ENCODE results near the gene NDOR1.
A peak's percentile ranks its signal among the peaks of the same experiment; 100 is the strongest.

Gene NDOR1

DNA sequence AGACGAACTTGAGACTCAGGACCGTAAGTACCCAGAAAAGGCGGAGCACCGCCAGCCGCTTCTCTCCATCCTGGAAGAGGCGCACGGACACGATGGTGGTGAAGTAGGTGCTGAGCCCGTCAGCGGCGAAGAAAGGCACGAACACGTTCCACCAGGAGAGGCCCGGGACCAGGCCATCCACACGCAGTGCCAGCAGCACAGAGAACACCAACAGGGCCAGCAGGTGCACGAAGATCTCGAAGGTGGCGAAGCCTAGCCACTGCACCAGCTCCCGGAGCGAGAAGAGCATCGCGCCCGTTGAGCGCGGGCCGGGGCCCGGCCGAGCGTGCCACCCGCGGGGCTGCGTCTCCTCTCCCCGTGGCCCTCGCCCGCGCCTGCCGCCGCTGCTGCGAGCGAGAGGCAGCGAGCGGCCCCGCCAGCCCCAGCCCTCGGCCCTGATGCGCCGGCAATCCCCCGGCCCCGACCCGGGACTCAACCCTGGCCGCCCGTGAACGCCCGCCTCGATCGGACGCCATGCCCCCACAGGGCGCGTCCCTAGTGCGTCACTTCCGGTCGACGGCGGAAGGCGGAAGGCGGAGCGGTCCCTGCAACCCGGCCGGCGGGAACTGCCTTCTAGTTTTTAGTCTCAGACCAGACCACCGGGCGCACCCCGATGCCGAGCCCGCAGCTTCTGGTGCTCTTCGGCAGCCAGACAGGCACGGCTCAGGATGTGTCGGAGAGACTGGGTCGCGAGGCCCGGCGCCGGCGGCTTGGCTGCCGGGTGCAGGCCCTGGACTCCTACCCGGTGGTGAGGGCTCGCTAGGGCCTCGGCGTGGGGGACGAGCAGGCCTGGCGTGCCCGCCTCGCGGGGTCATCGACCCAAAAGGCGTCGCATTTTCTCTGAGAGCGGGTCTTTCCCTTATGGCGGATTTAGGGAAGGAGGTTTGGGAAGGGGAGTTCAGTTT lies at the start of gene NDOR1, which contains the start of gene TMEM203:
TSS of gene NDOR1 (plus strand) at position 575 of the 944 bp plus-strand sequence. CDS start at position 653, 78 bp downstream.
TSS of gene TMEM203 (minus strand) at position 523 of the 944 bp plus-strand sequence. CDS start at position 289, 234 bp downstream.
- peak; percentile 94 for DNase-seq (ENCODE audit: low spot score)

DNA sequence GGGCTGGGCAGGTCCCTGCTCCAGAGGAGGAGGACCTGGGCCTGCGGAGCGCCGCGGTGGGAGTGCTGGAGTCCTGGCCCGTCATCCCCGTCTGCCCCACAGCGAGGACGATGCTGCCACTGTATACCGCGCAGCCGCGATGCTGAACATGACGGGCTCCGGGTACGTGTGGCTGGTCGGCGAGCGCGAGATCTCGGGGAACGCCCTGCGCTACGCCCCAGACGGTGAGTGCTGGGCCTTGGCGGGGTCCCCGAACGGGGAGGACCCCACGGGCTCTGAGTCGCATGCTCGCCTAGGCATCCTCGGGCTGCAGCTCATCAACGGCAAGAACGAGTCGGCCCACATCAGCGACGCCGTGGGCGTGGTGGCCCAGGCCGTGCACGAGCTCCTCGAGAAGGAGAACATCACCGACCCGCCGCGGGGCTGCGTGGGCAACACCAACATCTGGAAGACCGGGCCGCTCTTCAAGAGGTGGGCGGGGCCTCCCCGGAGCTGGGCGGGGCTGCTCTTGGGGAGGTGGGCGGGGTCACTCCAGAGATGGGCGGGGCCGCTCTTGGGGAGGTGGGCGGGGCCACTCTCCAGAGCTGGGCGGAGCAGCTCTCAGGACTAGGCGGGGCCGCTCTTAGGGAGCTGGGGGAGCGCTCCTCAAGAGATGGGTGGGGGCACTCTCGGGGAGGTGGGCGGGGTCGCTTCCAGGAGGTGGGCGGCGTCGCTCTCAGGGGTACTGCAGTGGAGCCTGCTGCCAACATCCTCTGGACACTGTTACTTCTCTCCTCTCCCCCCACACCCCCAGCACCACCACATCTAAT lies 48.7 kb upstream of the NDOR1 start:
- DNase-seq (ENCODE audit: low spot score): peak; percentile 68

DNA sequence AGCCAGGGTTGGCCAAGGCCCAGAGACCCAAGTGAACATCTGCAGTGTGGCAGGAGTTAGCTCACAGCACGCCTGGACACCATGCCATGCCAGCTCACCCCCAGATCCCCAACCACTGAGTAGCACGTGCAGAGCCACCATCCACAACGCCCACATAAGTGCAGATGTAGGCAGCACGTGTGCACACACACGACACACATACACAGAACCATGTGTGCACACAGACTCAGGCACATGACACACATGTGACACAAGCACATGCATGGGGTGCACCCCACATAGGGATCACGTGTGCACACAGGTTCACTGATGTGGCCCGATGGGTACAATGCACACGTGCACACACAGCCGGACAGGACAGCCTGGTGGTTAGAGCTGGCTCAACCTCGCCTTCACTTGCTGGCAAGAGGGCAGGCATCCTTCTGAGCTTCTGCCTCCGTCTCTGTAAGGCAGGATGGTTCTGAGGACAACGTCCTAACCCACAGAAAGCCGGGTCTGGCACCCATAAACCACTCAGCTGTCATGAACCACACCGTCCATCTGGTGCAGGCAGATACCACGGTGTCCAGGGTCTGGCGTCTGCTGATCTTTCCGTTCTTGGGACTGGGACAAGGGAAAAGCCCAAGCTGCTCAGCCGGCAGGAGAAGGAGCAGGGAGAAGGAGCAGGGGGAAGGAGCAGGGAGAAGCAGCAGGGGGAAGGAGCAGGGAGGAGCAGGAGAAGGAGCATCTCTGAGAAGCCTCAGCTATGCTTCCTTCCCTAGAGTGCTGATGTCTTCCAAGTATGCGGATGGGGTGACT lies 47.7 kb upstream of the NDOR1 start:
- DNase-seq (ENCODE audit: low spot score): no peak

- DNase-seq (ENCODE audit: low spot score): no peak
Measured at GRCh38 chr9:137158625-137159024, 46.9 kb upstream of the NDOR1 start.

GRCh38 chr9:137159105-137160053 lies 46.1 kb upstream of the NDOR1 start:
- DNase-seq (ENCODE audit: low spot score): no peak

DNA sequence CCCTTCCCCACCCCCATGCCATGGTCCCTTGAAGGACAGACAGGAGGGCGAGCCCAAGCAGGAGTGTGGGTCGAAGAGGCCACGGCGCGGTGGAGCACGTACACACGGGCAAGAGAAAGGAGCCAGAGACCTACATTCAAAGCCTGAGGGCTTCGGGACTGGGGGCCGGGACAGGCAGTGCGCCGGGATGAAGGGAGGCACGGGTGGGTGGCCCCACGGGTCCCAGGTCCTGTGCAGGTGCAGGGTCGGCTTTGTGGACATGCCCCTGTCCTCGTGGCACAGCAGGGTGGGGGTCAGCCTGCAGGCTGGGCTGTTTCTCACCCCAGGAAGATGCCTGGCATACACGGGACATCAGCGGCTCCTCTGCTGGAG lies 45.5 kb upstream of the NDOR1 start:
- no peak for DNase-seq (ENCODE audit: low spot score)

GRCh38 chr9:137160716-137161557 lies 44.6 kb upstream of the NDOR1 start:
- no peak for DNase-seq (ENCODE audit: low spot score)

- no peak for DNase-seq (ENCODE audit: low spot score)
Measured at GRCh38 chr9:137161558-137162486, 43.7 kb upstream of the NDOR1 start.

- no peak for DNase-seq (ENCODE audit: low spot score)
Measured at GRCh38 chr9:137162505-137163364, 42.8 kb upstream of the NDOR1 start.

GRCh38 chr9:137163365-137163715 lies 42.2 kb upstream of the NDOR1 start:
- no peak for DNase-seq (ENCODE audit: low spot score)

DNA sequence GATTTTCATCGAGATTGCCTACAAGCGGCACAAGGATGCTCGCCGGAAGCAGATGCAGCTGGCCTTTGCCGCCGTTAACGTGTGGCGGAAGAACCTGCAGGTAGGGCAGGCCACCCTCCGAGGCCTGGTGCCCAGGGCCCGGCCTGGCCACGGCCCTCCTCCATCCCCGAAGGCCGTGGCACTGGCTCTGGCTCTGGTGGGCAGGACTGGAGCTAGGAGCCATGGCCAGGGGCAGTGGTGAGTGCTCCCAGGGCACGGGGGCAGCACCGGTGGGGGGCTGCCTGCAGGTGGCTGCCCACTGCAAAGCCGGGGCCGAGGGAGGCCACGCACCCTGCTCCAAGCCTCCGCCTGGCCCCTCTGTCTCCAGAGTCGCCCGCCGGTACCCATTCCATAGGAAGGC lies 41.7 kb upstream of the NDOR1 start:
- no peak for DNase-seq (ENCODE audit: low spot score)

DNA sequence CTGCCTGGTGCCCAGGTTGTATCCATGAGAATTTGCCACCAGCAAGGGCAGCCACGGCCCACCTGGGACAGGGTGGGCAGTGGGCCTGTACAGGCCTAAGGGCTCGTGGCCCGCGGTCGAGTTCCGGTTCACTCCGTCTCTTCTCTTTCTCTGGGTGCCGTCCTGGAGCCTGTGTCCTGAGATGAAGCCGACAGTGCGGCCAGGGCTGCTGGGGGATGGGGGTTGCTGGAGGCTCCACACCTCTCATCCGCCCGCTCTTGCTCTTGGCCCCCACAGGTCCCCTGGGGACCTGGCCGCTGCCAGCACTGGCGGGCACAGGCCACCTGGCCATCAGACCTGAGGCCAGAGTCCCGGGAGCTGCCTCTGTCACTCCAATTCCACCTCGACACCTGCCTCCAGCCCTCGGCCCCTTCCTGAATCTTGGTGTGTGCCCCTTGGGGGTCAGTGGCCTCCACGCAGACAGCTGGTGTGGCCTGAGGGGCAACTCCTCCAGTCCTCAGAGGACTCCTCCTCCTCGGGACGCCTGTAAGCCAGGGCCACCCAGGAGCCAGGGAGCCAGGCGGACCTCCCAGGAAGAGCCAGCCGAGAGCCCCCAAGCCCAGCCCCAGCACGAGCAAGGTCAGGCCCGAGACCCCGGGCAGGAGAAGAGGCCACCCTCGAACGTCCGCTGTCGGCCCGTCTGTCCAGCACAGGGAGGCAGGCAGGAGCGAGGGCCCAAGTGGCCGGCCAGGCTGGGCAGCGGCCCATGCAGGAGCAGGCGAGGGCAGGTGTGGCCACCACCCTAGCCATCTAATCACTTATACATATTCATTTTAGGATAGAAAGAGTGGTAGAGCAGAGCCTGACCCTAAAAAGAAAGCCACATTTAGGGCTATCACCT lies 40.9 kb upstream of the NDOR1 start:
- DNase-seq (ENCODE audit: low spot score): no peak

DNA sequence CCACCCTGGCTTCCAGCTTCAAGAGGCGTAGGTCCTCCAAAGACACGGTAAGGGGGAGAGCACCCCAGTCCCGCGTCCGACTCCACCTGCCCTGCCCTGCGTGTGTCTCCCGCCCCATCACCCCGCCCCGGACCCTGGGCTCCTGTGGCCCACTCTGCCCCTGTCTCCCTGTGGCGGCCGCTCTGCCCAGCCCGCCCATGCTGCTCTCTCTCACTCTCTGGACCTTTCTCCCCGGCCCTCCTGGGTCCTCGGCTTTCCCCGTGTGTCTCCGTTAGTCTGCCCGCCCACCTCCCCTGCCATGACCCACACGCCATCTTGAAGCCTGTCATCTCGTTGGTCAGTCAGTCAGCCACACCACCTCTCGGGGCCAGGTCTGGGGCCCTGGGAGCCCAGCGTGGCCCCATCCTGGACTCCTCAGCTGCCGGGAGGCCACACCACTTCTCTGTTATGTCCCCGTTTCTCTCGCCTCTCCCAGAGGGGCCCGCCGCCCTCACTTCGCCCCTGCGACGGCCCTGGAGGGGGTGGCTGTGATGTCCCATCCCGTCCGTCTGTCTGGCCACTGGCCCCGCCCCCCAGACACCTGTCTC lies 40.2 kb upstream of the NDOR1 start:
- DNase-seq (ENCODE audit: low spot score): no peak

DNA sequence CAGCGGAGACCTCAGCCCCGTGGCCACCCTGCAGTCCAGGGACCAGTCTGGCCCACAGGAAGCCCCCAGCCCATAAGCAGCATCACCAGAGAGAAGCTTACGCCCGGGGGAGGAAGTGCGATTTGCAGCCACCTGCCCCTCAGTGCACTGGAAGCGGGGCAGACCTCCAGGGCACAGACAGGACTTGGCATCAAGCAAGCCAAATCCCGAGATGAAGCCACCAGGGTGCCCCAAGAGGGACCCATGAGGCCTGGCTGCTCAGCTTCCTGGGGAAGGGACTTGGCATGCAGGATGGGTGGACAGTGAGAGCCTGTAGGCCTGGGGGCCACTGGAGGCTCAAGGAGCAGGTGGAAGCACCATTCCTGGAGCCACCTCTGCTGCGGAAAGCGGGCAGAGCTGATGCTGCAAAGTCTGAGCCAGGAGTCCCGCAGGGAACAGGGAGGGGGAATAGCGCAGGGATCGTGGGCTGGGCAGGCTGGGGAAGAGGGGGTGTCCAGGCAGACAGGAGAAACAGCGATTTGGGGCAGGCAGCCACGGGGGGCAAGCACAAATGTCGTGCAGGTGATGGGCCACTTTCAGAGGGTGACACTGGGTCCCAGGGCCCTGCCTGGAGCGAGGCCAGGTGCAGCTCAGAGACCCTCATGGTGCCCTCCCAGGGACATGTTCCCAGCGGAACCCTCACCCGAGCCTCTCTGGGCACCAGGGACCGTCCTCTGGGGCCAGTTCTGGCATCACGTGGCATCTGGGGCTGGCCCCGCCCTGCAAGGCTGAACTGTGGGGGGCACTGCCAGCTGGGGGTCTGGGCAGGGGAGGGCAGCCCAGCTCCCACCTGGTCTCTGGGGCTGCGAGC lies 38.9 kb upstream of the NDOR1 start:
- DNase-seq (ENCODE audit: low spot score): no peak

DNA sequence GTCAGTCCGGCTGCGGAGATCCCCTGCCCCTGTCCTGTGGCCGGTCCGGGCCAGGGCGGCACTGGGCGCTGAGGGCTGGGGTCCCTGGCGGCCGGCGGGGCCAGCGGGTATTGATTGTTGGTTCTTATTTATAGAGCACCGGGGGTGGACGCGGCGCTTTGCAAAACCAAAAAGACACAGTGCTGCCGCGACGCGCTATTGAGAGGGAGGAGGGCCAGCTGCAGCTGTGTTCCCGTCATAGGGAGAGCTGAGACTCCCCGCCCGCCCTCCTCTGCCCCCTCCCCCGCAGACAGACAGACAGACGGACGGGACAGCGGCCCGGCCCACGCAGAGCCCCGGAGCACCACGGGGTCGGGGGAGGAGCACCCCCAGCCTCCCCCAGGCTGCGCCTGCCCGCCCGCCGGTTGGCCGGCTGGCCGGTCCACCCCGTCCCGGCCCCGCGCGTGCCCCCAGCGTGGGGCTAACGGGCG lies 38.2 kb upstream of the NDOR1 start:
- DNase-seq (ENCODE audit: low spot score): no peak

All from NAMALWA (cell line).